ENCODE measurements around the gene HSP90AA1. TPM values are rescaled to one million over a fixed set of nuclear protein-coding genes. Genes with fewer than 3 reads are reported as not detected.

Gene HSP90AA1
- total and polyA plus RNA-seq, 2 of the 8 experiments (the other 6 are each of a cell fraction or from before 2014, with no cell fraction given), result 339 to 878 TPM

DNA sequence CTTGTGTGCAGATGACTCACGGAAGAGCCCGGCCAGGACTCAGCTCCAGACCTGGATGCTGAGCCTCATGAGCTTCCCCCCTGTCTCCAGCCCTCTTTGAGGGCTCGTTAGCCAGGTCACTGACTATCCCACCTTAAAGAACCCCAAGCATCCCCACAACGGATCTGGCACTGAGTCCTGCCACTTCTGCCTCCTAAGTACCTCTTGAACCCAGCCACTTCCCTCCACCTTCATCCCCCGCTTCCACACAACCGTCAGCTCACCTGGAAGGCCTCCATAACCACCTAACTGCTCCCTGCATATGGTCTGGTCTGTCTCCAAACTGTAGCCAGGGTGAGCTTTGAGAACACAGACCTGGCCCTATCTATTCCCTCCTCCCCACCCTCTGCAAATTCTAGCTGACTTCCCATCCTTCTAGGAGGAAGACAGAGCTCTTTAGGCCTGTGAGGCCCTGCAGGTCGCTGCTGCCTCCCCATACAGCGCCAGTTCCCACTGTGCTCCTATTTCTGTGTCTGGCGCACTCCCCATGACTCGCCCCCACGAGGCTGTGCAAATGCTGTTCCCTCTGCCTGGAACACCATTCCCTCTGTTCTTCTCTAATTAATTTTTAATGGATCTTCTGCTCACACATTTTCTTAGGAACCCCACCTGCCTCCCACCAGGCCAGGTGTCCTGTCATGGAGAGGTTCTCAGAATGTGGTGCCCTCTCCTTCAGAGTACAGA, 2.9 kb upstream of the HSP90AA1 start (continued):
- TF ChIP-seq ATF3 (IDR thresholded peaks at IDR 0.05; ENCODE audit: insufficient read depth, low read depth, low read length), result no peak
- TF ChIP-seq E2F6 (IDR thresholded peaks at IDR 0.05), result no peak
- TF ChIP-seq CTBP2 (IDR thresholded peaks at IDR 0.05; ENCODE audit: borderline replicate concordance, insufficient read depth, insufficient read length, low read length), result no peak
- TF ChIP-seq CBX8 (IDR thresholded peaks at IDR 0.05; ENCODE audit: borderline replicate concordance, low read depth, low read length), result no peak
- TF ChIP-seq BCL11A (IDR thresholded peaks at IDR 0.05; ENCODE audit: low read depth in 2 of 2, low read length in 2 of 2), result no peak
- no peak for TF ChIP-seq POLR2A (IDR thresholded peaks at IDR 0.05; ENCODE audit: control extremely low read depth in 1 of 2, low read depth in 2 of 2, low read length in 2 of 2)
- no peak for TF ChIP-seq CBX5 (IDR thresholded peaks at IDR 0.05; ENCODE audit: low read depth, low read length)
- TF ChIP-seq CHD1 (IDR thresholded peaks at IDR 0.05; ENCODE audit: low read depth, low read length), result no peak
- no peak for TF ChIP-seq POU5F1 (IDR thresholded peaks at IDR 0.05; ENCODE audit: low read depth, low read length)
- no peak for TF ChIP-seq PHF8 (conservative IDR thresholded peaks at IDR 0.05; ENCODE audit: low read depth, low read length)
- TF ChIP-seq HDAC2 (IDR thresholded peaks at IDR 0.05; ENCODE audit: borderline replicate concordance in 1 of 2, low read depth in 2 of 2, low read length in 2 of 2), result no peak

Measured in H1 (cell line).